Ascending aorta (tissue), 2 donors: ENCODE data around the gene LONRF3. TPM values are rescaled to one million over a fixed set of nuclear protein-coding genes. Genes with fewer than 3 reads are reported as not detected.
"Not testable (repeated sequence)": the region's sequence is repeated elsewhere in the genome, so short reads cannot be mapped to it uniquely, and the experiment has no call there.

Experiments used
- DNase-seq, 2 donors: peaks; one replicate each; pipeline ENCODE4 v3.0.0-alpha.2; 2019; ENCODE audit warnings: low spot score in 2 of 2
- H3K27ac ChIP-seq, 2 donors: fragments of 200-600 bp; sonication (generic); one replicate each; pipeline ENCODE4 v1.5.1; 2016 to 2017; ENCODE audit warnings: mild to moderate bottlenecking in 1 of 2
- H3K27me3 ChIP-seq: fragments of 200-600 bp; sonication (generic); one replicate; pipeline ENCODE4 v1.5.1; 2017
- H3K36me3 ChIP-seq, 2 donors: fragments of 200-600 bp; sonication (generic); one replicate each; pipeline ENCODE4 v1.5.1; 2016
- H3K4me1 ChIP-seq, 2 donors: fragments of 200-600 bp; sonication (generic); one replicate each; pipeline ENCODE4 v1.5.1; 2016 to 2017; ENCODE audit warnings: mild to moderate bottlenecking in 1 of 2
- H3K4me3 ChIP-seq, 2 donors: fragments of 200-600 bp; sonication (generic); one replicate each; pipeline ENCODE4 v1.5.1; 2016 to 2017; ENCODE audit warnings: mild to moderate bottlenecking in 1 of 2
- H3K9me3 ChIP-seq, 2 donors: fragments of 200-600 bp; sonication (generic); one replicate each; pipeline ENCODE4 v1.5.1; 2016
- intact Hi-C: fragments of 100-400 bp; cut with DNase I; formaldehyde crosslinking; loops from one replicate; pipeline ENCODE4 v1.15.1; 2023
- total RNA-seq: library from RNA; depleted of rRNA; stranded (reverse); fragments of >200 nt; gene quantifications from one replicate; pipeline ENCODE4 v1.1.0, GENCODE V29; 2016
- TF ChIP-seq, protein P1 (sequence below), 3 experiments: fragments of 200-600 bp in 2 of 3; fragments of 450-650 bp in 1 of 3; sonication (generic) in 2 of 3; IDR thresholded peaks; one replicate each; pipeline ENCODE4 v1.5.1; 2016 to 2019; ENCODE audit warnings: antibody characterized with exemption in 3 of 3, mild to moderate bottlenecking in 1 of 3, moderate library complexity in 1 of 3

Gene LONRF3
- total RNA-seq, 1 donor from 2014 or later = 11.0 TPM

DNA sequence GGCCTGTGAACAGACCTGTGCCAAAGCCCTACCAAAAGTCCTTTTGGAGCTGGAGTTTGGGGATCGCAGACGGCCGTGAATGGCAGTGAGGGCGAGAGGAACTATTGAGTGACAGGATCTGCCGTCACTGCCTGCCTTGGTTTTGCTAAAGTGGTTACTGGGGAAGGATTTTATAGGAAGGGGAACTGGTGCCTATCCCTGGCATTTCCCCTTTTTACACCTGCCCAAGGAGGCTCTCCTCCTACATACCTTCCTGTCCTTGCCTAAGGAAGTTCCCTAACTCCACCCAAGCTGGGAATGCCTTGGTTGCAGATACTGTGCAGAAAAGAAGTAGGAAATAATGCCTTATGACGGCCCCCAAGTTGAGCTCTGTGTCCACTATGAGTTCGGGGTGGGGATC is 14.5 kb downstream of the LONRF3 start:
- Histone ChIP-seq H3K27me3 (no peaks in the 10 kb centered on the region), H3K4me3 (no peak overlapping the region), H3K27ac (no peak overlapping the region), H3K9me3 (no peaks in the 10 kb centered on the region), H3K4me1 (no peaks in the 10 kb centered on the region), H3K36me3 (peaks cover 0 to 42% of the 10 kb centered on the region in 2 donors)
- no peak for DNase-seq
- intact Hi-C loops = no loop called here
- TF ChIP-seq, protein P1, sequence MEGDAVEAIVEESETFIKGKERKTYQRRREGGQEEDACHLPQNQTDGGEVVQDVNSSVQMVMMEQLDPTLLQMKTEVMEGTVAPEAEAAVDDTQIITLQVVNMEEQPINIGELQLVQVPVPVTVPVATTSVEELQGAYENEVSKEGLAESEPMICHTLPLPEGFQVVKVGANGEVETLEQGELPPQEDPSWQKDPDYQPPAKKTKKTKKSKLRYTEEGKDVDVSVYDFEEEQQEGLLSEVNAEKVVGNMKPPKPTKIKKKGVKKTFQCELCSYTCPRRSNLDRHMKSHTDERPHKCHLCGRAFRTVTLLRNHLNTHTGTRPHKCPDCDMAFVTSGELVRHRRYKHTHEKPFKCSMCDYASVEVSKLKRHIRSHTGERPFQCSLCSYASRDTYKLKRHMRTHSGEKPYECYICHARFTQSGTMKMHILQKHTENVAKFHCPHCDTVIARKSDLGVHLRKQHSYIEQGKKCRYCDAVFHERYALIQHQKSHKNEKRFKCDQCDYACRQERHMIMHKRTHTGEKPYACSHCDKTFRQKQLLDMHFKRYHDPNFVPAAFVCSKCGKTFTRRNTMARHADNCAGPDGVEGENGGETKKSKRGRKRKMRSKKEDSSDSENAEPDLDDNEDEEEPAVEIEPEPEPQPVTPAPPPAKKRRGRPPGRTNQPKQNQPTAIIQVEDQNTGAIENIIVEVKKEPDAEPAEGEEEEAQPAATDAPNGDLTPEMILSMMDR (IDR thresholded peaks at IDR 0.05) = no peak

- DNase-seq = no peak
- intact Hi-C loops = no loop called here
- Histone ChIP-seq H3K4me3 (no peak overlapping the region), H3K9me3 (no peaks in the 10 kb centered on the region), H3K27me3 (no peaks in the 10 kb centered on the region), H3K4me1 (no peaks in the 10 kb centered on the region), H3K27ac (no peak overlapping the region), H3K36me3 (peaks cover 0 to 42% of the 10 kb centered on the region in 2 donors)
- TF ChIP-seq, protein P1 (IDR thresholded peaks at IDR 0.05) = no peak
Measured at GRCh38 chrX:118989886-118990285, 15.5 kb downstream of the LONRF3 start.

GRCh38 chrX:118990512-118991227 is 16.3 kb downstream of the LONRF3 start:
- DNase-seq = no peak
- peaks cover 0 to 37% of the 10 kb centered on the region in 2 donors for H3K36me3 ChIP-seq
- intact Hi-C loops = no loop called here
- no peaks in the 10 kb centered on the region for H3K27me3 ChIP-seq
- H3K9me3 ChIP-seq = no peaks in the 10 kb centered on the region
- TF ChIP-seq, protein P1 (IDR thresholded peaks at IDR 0.05) = no peak
- no peak overlapping the region for H3K4me3 ChIP-seq
- H3K4me1 ChIP-seq = no peaks in the 10 kb centered on the region
- no peak overlapping the region for H3K27ac ChIP-seq

DNA sequence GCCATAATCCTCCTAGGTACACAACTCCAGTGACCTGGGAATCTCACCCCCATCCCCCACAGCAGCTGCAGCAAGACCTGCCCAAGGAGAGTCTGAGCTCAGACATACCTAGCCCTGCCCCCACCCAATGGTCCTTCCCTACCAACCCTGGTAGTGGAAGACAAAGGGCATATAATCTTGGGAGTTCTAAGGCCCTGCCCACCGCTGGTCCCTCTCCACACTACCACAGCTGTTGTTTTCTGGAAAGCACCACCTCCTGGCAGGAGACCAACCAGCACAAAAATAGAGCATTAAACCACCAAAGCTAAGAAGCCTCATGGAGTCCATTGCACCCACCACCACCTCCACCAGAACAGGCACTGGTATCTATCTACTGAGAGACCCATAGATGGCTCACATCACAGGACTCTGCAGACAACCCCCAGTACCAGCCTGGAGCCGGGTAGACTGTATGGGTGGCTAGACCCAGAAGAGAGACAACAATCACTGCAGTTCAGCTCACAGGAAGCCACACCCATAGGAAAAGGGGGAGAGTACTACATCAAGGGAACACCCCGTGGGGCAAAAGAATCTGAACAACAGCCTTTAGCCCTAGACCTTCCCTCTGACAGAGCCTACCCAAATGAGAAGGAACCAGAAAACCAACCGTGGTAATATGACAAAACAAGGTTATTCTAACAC is 18.2 kb downstream of the LONRF3 start:
- H3K4me3 ChIP-seq, intact Hi-C loops, DNase-seq, H3K27ac ChIP-seq, H3K9me3 ChIP-seq, H3K4me1 ChIP-seq, H3K27me3 ChIP-seq: not testable (repeated sequence)
- H3K36me3 ChIP-seq = peaks cover 0 to 32% of the 10 kb centered on the region in 2 donors

GRCh38 chrX:119003462-119003861 is 29.0 kb downstream of the LONRF3 start:
- Histone ChIP-seq H3K27ac (no peak overlapping the region), H3K4me1 (no peaks in the 10 kb centered on the region), H3K36me3 (no peaks in the 10 kb centered on the region), H3K4me3 (no peak overlapping the region), H3K9me3 (no peaks in the 10 kb centered on the region), H3K27me3 (no peaks in the 10 kb centered on the region)
- intact Hi-C loops = no loop called here
- TF ChIP-seq, protein P1 (IDR thresholded peaks at IDR 0.05) = no peak
- no peak for DNase-seq

DNA sequence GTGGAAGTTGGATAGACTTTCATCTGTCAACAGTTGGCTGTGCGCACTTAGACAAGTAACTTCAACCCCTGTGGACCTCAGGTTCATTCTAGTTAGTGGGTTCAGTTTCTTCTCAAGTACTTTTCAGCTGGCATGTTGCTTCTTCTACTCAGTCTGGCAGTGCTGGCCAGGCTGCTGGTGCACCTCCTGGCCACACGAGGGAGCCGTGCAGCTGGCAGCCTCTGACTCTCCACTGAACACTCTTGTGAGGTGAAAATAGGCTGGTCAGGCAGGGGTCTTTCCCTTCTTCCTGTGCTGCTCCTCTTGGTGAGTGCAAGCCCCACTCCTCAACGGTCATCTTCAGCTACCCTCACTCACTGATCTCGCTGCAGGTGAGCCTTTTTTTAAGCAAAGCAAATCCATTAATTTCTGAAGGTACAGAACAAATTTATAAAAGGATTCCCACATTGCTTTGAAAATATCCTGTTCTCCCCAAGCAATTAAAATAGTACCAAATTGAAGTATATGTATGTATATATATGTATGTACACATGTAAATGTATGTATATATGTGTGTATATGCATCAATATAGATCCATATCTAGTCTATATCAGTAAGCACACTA is 30.6 kb downstream of the LONRF3 start:
- peak in 1 of 2 donors; percentile 75 for DNase-seq
- no peaks in the 10 kb centered on the region for H3K4me1 ChIP-seq
- TF ChIP-seq, protein P1 (IDR thresholded peaks at IDR 0.05) = peak; percentile 38 to 93 (median 89)
- no peak overlapping the region for H3K4me3 ChIP-seq
- no peaks in the 10 kb centered on the region for H3K27me3 ChIP-seq
- peaks cover 0 to 6% of the 10 kb centered on the region in 2 donors for H3K36me3 ChIP-seq
- no peak overlapping the region for H3K27ac ChIP-seq
- intact Hi-C loops = loop anchor here (1.0 to 5.0 kb wide), 2 partner anchors 62 to 158 kb away; no protein-coding TSS in a partner anchor
- H3K9me3 ChIP-seq = no peaks in the 10 kb centered on the region
